ENCODE results near the gene NPC1L1. TPM values are rescaled to one million over a fixed set of nuclear protein-coding genes. Genes with fewer than 3 reads are reported as not detected.

Gene NPC1L1
- total RNA-seq, 1 experiment from 2014 or later: 0.15 TPM

- no peak for DNase-seq (ENCODE audit: low spot score)
- Mint-ChIP-seq H3K27me3 (ENCODE audit: low read depth) (no peaks in the 10 kb centered on the region), H3K4me1 (no peaks in the 10 kb centered on the region), H3K27ac (no peak overlapping the region), H3K9me3 (no peaks in the 10 kb centered on the region), H3K4me3 (no peak overlapping the region), H3K36me3 (no peaks in the 10 kb centered on the region)
- ChIA-PET POLR2A (no interaction called here), CTCF (interaction anchor here (1.2 to 1.7 kb wide), 2 partner anchors 27 kb away, joined by 4 read pairs; no protein-coding TSS in a partner anchor)
- no peak for ATAC-seq
- TF ChIP-seq SMAD4 (CRISPR knock-in tag; IDR thresholded peaks at IDR 0.05) (no peak), ZNF396 (CRISPR knock-in tag; IDR thresholded peaks at IDR 0.05; ENCODE audit: borderline replicate concordance) (no peak), ZBTB43 (CRISPR knock-in tag; IDR thresholded peaks at IDR 0.05) (no peak), MAX (CRISPR knock-in tag; IDR thresholded peaks at IDR 0.05) (no peak), NR1H2 (CRISPR knock-in tag; IDR thresholded peaks at IDR 0.05) (no peak)
Observed at GRCh38 chr7:44538093-44538797, 2.9 kb downstream of the NPC1L1 start.

GRCh38 chr7:44537442-44537841 lies 3.7 kb downstream of the NPC1L1 start:
- ATAC-seq: no peak

GRCh38 chr7:44536090-44536489 lies 5.0 kb downstream of the NPC1L1 start:
- H3K9me3 Mint-ChIP-seq: no peaks in the 10 kb centered on the region
- POLR2A ChIA-PET: no interaction called here
- CTCF ChIA-PET: interaction anchor here (0.8 to 1.7 kb wide), 4 partner anchors 29 to 188 kb away, joined by 3 to 5 read pairs (median 4); partner anchors contain the start of gene DDX56
- ATAC-seq (no peak), DNase-seq (ENCODE audit: low spot score) (no peak)
- no peaks in the 10 kb centered on the region; the same call in 1 of the 2 replicates for H3K27me3 Mint-ChIP-seq (ENCODE audit: low read depth)
- H3K36me3 Mint-ChIP-seq: no peaks in the 10 kb centered on the region
- H3K27ac Mint-ChIP-seq: no peak overlapping the region
- no peak overlapping the region for H3K4me3 Mint-ChIP-seq
- H3K4me1 Mint-ChIP-seq: no peaks in the 10 kb centered on the region
- no peak for TF ChIP-seq TCF7 (CRISPR knock-in tag; IDR thresholded peaks at IDR 0.05; ENCODE audit: low read depth)
- no peak for TF ChIP-seq MXD4 (CRISPR knock-in tag; IDR thresholded peaks at IDR 0.05; ENCODE audit: borderline replicate concordance)
- no peak for TF ChIP-seq STAT6 (CRISPR knock-in tag; conservative IDR thresholded peaks at IDR 0.05; ENCODE audit: low read depth)
- no peak for TF ChIP-seq HMGXB4 (CRISPR knock-in tag; IDR thresholded peaks at IDR 0.05)
- no peak for TF ChIP-seq JUN (CRISPR knock-in tag; IDR thresholded peaks at IDR 0.05)
- no peak for TF ChIP-seq ZNF232 (CRISPR knock-in tag; IDR thresholded peaks at IDR 0.05)
- TF ChIP-seq JAZF1 (CRISPR knock-in tag; IDR thresholded peaks at IDR 0.05): no peak
- TF ChIP-seq CREM (CRISPR knock-in tag; IDR thresholded peaks at IDR 0.05): no peak

More at GRCh38 chr7:44537442-44537841, 3.7 kb downstream of the NPC1L1 start:
- Mint-ChIP-seq H3K27ac (no peak overlapping the region), H3K4me1 (no peaks in the 10 kb centered on the region), H3K27me3 (ENCODE audit: low read depth) (no peaks in the 10 kb centered on the region), H3K36me3 (no peaks in the 10 kb centered on the region), H3K9me3 (no peaks in the 10 kb centered on the region), H3K4me3 (no peak overlapping the region)
- ChIA-PET POLR2A (no interaction called here), CTCF (interaction anchor here (0.6 to 1.7 kb wide), 3 partner anchors 28 to 99 kb away, joined by 4 read pairs; no protein-coding TSS in a partner anchor)
- no peak for DNase-seq (ENCODE audit: low spot score)
- TF ChIP-seq SMAD4 (CRISPR knock-in tag; IDR thresholded peaks at IDR 0.05): no peak
- TF ChIP-seq ZNF121 (CRISPR knock-in tag; IDR thresholded peaks at IDR 0.05): no peak
- no peak for TF ChIP-seq JUN (CRISPR knock-in tag; IDR thresholded peaks at IDR 0.05)
- TF ChIP-seq AFF4 (CRISPR knock-in tag; IDR thresholded peaks at IDR 0.05; ENCODE audit: borderline replicate concordance): no peak
